Activated T-cell treated with anti-CD3 and anti-CD28 coated beads, Interleukin-2, amount 50 U/mL, for 4 hours (primary cell): ENCODE measurements around the gene PEX11A. TPM values are rescaled to one million over a fixed set of nuclear protein-coding genes. Genes with fewer than 3 reads are reported as not detected.

Experiments used
- ATAC-seq, 2 donors: fragments of 200-7000 bp; cut with Tn5 transposase; one replicate each; pipeline ENCODE4 v1.10.0; 2021
- DNase-seq: peaks from one replicate; pipeline ENCODE4 v3.0.0-alpha.2; 2020
- H3K27me3 Mint-ChIP-seq: one replicate; pipeline ENCODE4 v1.8.0; 2021; ENCODE audit warnings: low read depth, mixed read lengths
- H3K36me3 Mint-ChIP-seq: one replicate; pipeline ENCODE4 v1.8.0; 2022; ENCODE audit warnings: mixed read lengths; ENCODE audit not compliant: insufficient read depth
- H3K4me1 Mint-ChIP-seq: one replicate; pipeline ENCODE4 v1.8.0; 2021; ENCODE audit warnings: low read depth, mixed read lengths
- H3K4me3 Mint-ChIP-seq: one replicate; pipeline ENCODE4 v1.8.0; 2021; ENCODE audit warnings: mild to moderate bottlenecking, moderate library complexity, mixed read lengths
- H3K9me3 Mint-ChIP-seq: one replicate; pipeline ENCODE4 v1.8.0; 2021; ENCODE audit warnings: mixed read lengths
- total RNA-seq, 3 donors: library from RNA; stranded (reverse); gene quantifications; one replicate each; pipeline ENCODE4 v1.2.1, GENCODE V29; 2021

PEX11A gene
- total RNA-seq, 3 donors from 2014 or later = 1.0 to 1.8 (median 1.4) TPM

- DNase-seq (no peak), ATAC-seq (peak; percentile 75)
- peaks cover 11% of the 10 kb centered on the region for H3K4me1 Mint-ChIP-seq
- H3K36me3 Mint-ChIP-seq = no peaks in the 10 kb centered on the region
- H3K27me3 Mint-ChIP-seq = peaks cover 53% of the 10 kb centered on the region
- peak within 1 kb of the TSS; percentile 66 for H3K4me3 Mint-ChIP-seq
- no peaks in the 10 kb centered on the region for H3K9me3 Mint-ChIP-seq
Measured at GRCh38 chr15:89654847-89655805, 35.4 kb downstream of the PEX11A start, which contains the start of gene KIF7. KIF7 (minus strand) TSS chr15:89655467; CDS start chr15:89652930, 2,537 bp downstream.

- H3K36me3 Mint-ChIP-seq = no peaks in the 10 kb centered on the region
- DNase-seq (no peak), ATAC-seq (no peak)
- H3K4me1 Mint-ChIP-seq = peaks cover 11% of the 10 kb centered on the region
- peaks cover 46% of the 10 kb centered on the region for H3K27me3 Mint-ChIP-seq
- peak overlapping the region; percentile 57 for H3K4me3 Mint-ChIP-seq
- no peaks in the 10 kb centered on the region for H3K9me3 Mint-ChIP-seq
Measured at GRCh38 chr15:89654301-89654761, 36.2 kb downstream of the PEX11A start.

- H3K4me1 Mint-ChIP-seq = peaks cover 11% of the 10 kb centered on the region
- H3K9me3 Mint-ChIP-seq = no peaks in the 10 kb centered on the region
- H3K36me3 Mint-ChIP-seq = no peaks in the 10 kb centered on the region
- ATAC-seq = no peak
- no peak overlapping the region for H3K4me3 Mint-ChIP-seq
- DNase-seq = no peak
- H3K27me3 Mint-ChIP-seq = peaks cover 44% of the 10 kb centered on the region
Measured at GRCh38 chr15:89653578-89653977, 37.0 kb downstream of the PEX11A start.

GRCh38 chr15:89652666-89653065 is 37.9 kb downstream of the PEX11A start:
- Mint-ChIP-seq H3K4me1 (peaks cover 11% of the 10 kb centered on the region), H3K4me3 (no peak overlapping the region), H3K36me3 (no peaks in the 10 kb centered on the region), H3K9me3 (no peaks in the 10 kb centered on the region), H3K27me3 (peaks cover 40% of the 10 kb centered on the region)
- no peak for ATAC-seq
- DNase-seq = no peak

- H3K4me3 Mint-ChIP-seq = no peak overlapping the region
- no peaks in the 10 kb centered on the region for H3K9me3 Mint-ChIP-seq
- ATAC-seq = no peak
- H3K4me1 Mint-ChIP-seq = peaks cover 11% of the 10 kb centered on the region
- peaks cover 39% of the 10 kb centered on the region for H3K27me3 Mint-ChIP-seq
- no peaks in the 10 kb centered on the region for H3K36me3 Mint-ChIP-seq
- DNase-seq = no peak
Measured at GRCh38 chr15:89652131-89652530, 38.4 kb downstream of the PEX11A start.

- no peak for ATAC-seq
- DNase-seq = no peak
- Mint-ChIP-seq H3K36me3 (no peaks in the 10 kb centered on the region), H3K4me1 (peaks cover 5% of the 10 kb centered on the region), H3K4me3 (no peak overlapping the region), H3K27me3 (peaks cover 28% of the 10 kb centered on the region), H3K9me3 (no peaks in the 10 kb centered on the region)
Measured at GRCh38 chr15:89649716-89650115, 40.8 kb downstream of the PEX11A start.

GRCh38 chr15:89649013-89649625 is 41.4 kb downstream of the PEX11A start:
- Mint-ChIP-seq H3K4me1 (no peaks in the 10 kb centered on the region), H3K9me3 (no peaks in the 10 kb centered on the region), H3K4me3 (no peak overlapping the region), H3K27me3 (peaks cover 22% of the 10 kb centered on the region), H3K36me3 (no peaks in the 10 kb centered on the region)
- ATAC-seq = no peak
- no peak for DNase-seq

GRCh38 chr15:89648106-89649012 is 42.2 kb downstream of the PEX11A start:
- peaks cover 15% of the 10 kb centered on the region for H3K27me3 Mint-ChIP-seq
- H3K36me3 Mint-ChIP-seq = no peaks in the 10 kb centered on the region
- H3K9me3 Mint-ChIP-seq = no peaks in the 10 kb centered on the region
- ATAC-seq (no peak), DNase-seq (no peak)
- H3K4me3 Mint-ChIP-seq = no peak overlapping the region
- H3K4me1 Mint-ChIP-seq = no peaks in the 10 kb centered on the region

GRCh38 chr15:89647191-89647851 is 43.2 kb downstream of the PEX11A start:
- no peak overlapping the region for H3K4me3 Mint-ChIP-seq
- no peaks in the 10 kb centered on the region for H3K4me1 Mint-ChIP-seq
- peaks cover 9% of the 10 kb centered on the region for H3K27me3 Mint-ChIP-seq
- peak; percentile 55 to 62 for ATAC-seq
- no peaks in the 10 kb centered on the region for H3K9me3 Mint-ChIP-seq
- peak; percentile 52 for DNase-seq
- H3K36me3 Mint-ChIP-seq = no peaks in the 10 kb centered on the region

- Mint-ChIP-seq H3K27me3 (peaks cover 2% of the 10 kb centered on the region), H3K9me3 (no peaks in the 10 kb centered on the region), H3K36me3 (no peaks in the 10 kb centered on the region), H3K4me1 (no peaks in the 10 kb centered on the region), H3K4me3 (no peak overlapping the region)
- DNase-seq = no peak
- peak in 1 of 2 donors; percentile 17 for ATAC-seq
Measured at GRCh38 chr15:89646416-89647141, 44.0 kb downstream of the PEX11A start.

GRCh38 chr15:89645680-89646079 is 44.9 kb downstream of the PEX11A start:
- no peaks in the 10 kb centered on the region for H3K4me1 Mint-ChIP-seq
- no peaks in the 10 kb centered on the region for H3K27me3 Mint-ChIP-seq
- no peak for ATAC-seq
- H3K4me3 Mint-ChIP-seq = no peak overlapping the region
- no peak for DNase-seq
- H3K36me3 Mint-ChIP-seq = no peaks in the 10 kb centered on the region
- H3K9me3 Mint-ChIP-seq = no peaks in the 10 kb centered on the region

- no peaks in the 10 kb centered on the region for H3K9me3 Mint-ChIP-seq
- DNase-seq (no peak), ATAC-seq (no peak)
- H3K27me3 Mint-ChIP-seq = peaks cover 2% of the 10 kb centered on the region
- H3K4me3 Mint-ChIP-seq = no peak overlapping the region
- H3K4me1 Mint-ChIP-seq = no peaks in the 10 kb centered on the region
- no peaks in the 10 kb centered on the region for H3K36me3 Mint-ChIP-seq
Measured at GRCh38 chr15:89642106-89642505, 48.4 kb downstream of the PEX11A start.

- no peaks in the 10 kb centered on the region for H3K4me1 Mint-ChIP-seq
- H3K27me3 Mint-ChIP-seq = peaks cover 2% of the 10 kb centered on the region
- H3K9me3 Mint-ChIP-seq = no peaks in the 10 kb centered on the region
- DNase-seq = no peak
- no peaks in the 10 kb centered on the region for H3K36me3 Mint-ChIP-seq
- H3K4me3 Mint-ChIP-seq = peak overlapping the region; percentile 3
- no peak for ATAC-seq
Measured at GRCh38 chr15:89641053-89641452, 49.5 kb downstream of the PEX11A start.
